HG03342 (cell line): ENCODE measurements around the gene KLHL42.

Source experiments
- ATAC-seq: cut with Tn5 transposase; IDR thresholded peaks from one replicate; pipeline ENCODE4 v1.9.1; 2021; ENCODE audit warnings: mild to moderate bottlenecking, moderate library complexity; ENCODE audit not compliant: unreplicated experiment

The KLHL42 gene

DNA sequence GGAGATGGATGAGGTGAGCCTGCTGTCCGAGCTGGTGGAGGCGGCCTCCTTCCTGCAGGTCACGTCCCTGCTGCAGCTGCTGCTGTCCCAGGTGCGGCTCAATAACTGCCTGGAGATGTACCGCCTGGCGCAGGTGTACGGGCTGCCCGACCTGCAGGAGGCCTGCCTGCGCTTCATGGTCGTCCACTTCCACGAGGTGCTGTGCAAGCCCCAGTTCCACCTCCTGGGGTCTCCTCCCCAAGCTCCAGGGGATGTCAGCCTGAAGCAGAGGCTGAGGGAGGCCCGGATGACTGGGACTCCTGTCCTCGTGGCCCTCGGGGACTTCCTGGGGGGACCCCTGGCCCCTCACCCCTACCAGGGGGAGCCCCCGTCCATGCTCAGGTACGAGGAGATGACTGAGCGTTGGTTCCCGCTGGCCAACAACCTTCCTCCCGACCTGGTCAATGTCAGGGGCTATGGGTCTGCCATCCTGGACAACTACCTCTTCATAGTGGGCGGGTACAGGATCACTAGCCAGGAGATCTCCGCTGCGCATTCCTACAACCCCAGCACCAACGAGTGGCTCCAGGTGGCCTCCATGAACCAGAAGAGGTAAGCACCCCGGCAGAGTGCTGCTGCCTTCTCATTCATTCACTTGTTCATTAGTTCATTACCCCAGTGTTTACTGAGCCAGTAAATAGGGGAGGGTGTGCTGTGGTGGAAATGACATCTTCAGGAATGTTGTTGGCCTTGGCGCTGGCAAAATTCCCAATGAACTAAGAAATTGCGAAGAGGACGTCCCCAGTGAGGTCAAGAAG is 777 bp downstream of the KLHL42 start:
- ATAC-seq, result no peak

- no peak for ATAC-seq
Observed at GRCh38 chr12:27781680-27782079, 1.6 kb downstream of the KLHL42 start.

DNA sequence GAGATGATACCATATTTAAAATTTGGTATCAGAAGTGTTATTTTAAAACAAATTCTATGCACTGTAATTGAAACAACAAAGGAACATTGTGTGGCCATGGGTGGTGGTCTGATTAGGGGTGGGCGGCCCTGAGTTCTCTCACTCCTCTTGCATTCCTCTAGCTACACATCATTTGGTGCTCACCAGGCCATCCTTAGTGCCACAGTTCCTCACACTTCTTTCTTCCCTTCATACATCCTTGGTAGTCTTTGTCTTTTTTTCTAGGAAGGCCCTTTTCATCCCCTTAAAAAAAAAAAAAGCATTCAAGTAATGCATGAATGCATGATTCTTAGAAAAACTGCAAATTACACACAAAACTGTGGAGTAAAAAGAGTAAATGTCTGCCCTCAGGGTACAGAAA is 2.4 kb downstream of the KLHL42 start:
- ATAC-seq, result no peak

GRCh38 chr12:27785882-27786570 is 6.0 kb downstream of the KLHL42 start:
- ATAC-seq, result peak; percentile 65

DNA sequence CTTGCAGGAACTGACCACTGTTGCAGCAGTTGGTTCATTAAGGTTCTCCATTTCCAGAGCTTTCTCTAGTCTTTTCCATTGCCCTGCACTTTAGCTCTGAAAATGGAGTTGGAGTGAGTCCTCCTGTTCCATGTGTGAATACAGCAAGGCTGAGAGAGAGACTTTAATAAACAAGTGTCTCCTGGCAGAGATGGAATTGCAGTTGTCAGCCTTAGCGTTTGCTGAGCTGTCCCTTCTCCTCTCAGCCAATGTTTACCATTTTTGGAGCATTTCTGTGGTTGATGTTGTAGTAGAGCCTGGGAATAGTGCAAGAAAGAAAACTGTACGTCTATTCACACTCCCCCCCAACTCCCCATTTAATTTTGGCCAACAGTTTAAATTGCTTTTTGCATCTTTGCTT is 7.5 kb downstream of the KLHL42 start:
- ATAC-seq, result no peak

- ATAC-seq, result no peak
Observed at GRCh38 chr12:27790179-27790578, 10.1 kb downstream of the KLHL42 start.

DNA sequence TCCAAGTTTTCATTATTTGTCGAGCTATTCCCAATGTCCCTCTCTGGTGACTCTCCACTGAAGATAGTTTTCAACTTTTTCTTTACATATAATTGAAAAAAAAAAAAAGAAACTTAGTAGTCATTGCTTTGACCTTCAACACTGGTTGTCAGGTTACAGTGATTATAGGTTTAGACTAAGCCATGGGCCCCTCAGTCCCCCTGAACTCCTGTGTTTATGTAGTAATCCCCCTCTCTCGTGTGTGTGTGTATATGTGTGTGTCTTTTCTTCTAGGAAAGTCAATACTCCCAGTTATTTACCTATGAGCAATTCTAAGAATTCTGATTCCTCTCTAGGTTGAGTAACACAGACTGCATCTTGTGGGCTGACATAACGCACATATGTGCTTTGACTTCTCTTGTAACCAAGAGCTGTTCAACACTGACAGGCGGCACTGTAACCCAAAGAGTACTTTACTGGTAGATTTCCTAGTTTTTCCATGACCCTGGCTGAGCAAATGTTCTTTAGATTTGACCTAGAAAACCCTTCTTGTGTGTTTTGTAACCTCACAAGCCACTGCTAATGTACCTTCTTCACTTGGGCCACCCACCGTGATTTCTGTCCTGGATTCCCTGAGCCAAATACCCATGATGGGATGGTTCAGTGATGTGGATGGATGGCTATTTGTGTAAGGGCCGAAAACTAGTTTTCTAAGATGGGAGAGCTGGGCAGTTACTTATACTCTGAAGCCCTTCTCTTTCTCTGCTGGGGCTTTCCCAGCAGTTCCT is 15.0 kb downstream of the KLHL42 start:
- no peak for ATAC-seq

GRCh38 chr12:27796128-27796527 is 16.1 kb downstream of the KLHL42 start:
- ATAC-seq, result no peak

- ATAC-seq, result no peak
Observed at GRCh38 chr12:27797301-27798025, 17.4 kb downstream of the KLHL42 start.

- ATAC-seq, result no peak
Observed at GRCh38 chr12:27800819-27801218, 20.8 kb downstream of the KLHL42 start.

GRCh38 chr12:27801630-27802029 is 21.6 kb downstream of the KLHL42 start:
- no peak for ATAC-seq

DNA sequence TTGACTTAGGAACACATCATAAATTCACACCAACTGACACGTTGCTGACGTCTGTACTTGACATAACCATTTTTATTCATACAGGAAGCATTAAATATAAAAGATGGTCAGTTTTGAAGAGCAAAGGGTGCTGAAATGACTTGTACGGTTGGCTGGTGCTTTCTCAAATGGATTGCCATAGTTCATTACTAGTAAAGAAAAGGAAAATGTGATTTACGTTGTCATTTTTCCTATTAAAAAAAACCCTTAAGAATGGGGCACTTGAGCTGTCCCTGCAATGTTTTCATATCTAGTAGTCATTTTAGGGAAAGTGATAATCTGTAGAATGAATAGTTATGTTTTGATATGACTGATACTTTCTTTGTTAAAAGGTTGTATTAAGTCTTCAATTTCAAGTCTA is 22.5 kb downstream of the KLHL42 start:
- no peak for ATAC-seq

- ATAC-seq, result no peak
Observed at GRCh38 chr12:27802936-27803335, 22.9 kb downstream of the KLHL42 start.

DNA sequence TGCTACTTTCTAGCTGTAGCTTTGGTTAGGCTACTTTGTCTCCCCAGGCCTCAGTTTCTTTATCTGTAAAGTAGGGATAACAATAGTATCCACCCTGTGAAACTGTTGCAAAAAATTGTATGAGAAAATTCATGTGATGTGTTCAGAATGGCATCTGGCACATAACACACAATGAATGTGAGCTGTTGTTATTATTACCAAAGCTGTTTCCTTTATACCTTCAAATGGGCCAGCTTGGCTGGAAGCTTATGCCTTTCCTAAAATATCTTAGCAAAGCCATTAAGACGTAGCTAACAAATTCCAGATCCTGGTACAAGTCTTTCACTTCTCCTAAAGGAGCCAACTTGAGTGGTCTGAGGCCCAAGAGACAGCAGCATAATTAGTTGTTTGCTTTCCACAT is 25.2 kb downstream of the KLHL42 start:
- ATAC-seq, result no peak

DNA sequence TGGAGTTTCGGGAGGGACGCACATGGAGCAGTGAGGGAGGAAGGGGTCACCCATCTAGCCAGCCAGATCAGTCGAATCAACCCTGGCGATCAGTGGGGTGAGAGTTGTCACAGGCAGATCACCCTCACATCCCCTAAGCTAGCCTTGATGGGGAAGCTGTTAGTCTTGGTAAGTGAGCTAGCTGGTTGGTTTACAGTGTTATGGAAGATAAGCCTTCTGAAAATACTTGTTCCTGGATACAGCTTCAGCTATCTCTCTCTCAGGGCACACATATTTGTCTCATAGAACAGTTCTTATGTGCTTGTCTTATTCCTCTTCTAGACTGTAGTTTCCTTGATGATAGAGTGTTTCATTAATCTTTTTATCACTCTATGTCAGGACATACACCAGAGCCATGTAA is 26.2 kb downstream of the KLHL42 start:
- no peak for ATAC-seq

DNA sequence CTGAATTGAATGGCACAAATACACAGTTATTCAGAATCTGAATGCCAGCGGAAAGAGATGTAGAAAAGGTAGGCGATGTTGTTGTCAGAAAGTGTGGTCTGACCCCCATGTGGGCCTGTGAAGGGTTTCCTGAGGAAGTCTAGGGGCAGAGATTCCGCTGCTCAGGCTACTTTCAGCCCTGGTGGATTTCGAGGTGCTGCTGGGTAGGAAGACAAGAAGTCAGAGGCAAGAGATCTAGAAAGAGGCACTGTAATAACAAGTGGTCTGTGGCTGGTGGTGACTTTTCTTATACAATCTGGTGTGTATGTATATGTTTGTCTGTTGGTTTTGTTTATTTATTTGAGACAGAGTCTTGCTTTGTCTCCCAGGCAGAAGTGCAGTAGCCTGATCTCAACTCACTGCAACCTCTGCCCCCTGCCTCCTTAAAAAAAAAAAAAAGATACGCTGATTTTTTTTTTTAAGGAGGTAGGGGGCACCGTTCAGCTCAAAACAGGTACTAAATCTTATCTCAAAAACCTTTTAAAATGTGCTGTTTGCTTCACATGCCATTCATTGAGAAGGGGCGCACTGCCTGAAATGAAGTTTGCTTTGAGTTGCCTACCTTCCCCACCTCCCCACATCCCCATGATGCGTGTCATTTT is 27.1 kb downstream of the KLHL42 start:
- ATAC-seq, result no peak

GRCh38 chr12:27808841-27809240 is 28.8 kb downstream of the KLHL42 start:
- no peak for ATAC-seq

- no peak for ATAC-seq
Observed at GRCh38 chr12:27810756-27811155, 30.7 kb downstream of the KLHL42 start.

- no peak for ATAC-seq
Observed at GRCh38 chr12:27812502-27812901, 32.5 kb downstream of the KLHL42 start.

DNA sequence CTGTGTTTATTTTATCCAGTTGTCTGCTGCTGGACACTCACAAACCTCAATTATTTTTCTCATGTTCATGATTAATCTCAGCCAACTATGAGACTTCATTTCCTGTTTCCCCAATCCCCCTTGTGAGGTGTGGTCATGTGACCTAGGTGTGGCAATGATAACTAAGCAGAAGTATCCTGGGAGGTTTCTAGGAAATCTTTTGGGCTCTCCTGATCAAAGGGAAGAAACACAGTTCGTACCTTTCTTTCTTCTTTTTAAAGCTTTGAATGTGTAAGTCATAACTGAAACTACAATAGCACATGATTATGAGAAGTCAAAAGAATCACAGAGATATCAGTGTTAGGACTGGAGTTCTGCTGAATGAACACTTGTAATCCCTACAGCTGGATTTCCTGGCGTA is 34.4 kb downstream of the KLHL42 start:
- no peak for ATAC-seq
